Neural progenitor cell (in vitro differentiated cells): ENCODE data around the gene OSTC. TPM values are rescaled to one million over a fixed set of nuclear protein-coding genes. Genes with fewer than 3 reads are reported as not detected.

Experiments
- DNase-seq: peaks from one replicate; pipeline ENCODE4 v3.0.0-alpha.2; 2016; ENCODE audit warnings: low spot score
- H2AFZ ChIP-seq: fragments of 200-600 bp; sonication (generic); replicated peaks from 2 replicates; pipeline ENCODE4 v1.6.1; 2016; ENCODE audit warnings: antibody characterized with exemption
- H3F3A ChIP-seq: fragments of 200-600 bp; sonication (generic); 2 replicates; pipeline ENCODE4 v1.6.1; 2016; ENCODE audit warnings: antibody characterized with exemption, low read depth
- H3K27ac ChIP-seq: fragments of 200-600 bp; sonication (generic); 2 replicates; pipeline ENCODE4 v1.5.1; 2016; ENCODE audit warnings: mild to moderate bottlenecking
- H3K27me3 ChIP-seq: fragments of 200-600 bp; sonication (generic); 2 replicates; pipeline ENCODE4 v1.6.1; 2016; ENCODE audit warnings: mild to moderate bottlenecking, moderate library complexity
- H3K36me3 ChIP-seq: fragments of 200-600 bp; sonication (generic); 2 replicates; pipeline ENCODE4 v1.5.1; 2016
- H3K4me1 ChIP-seq: fragments of 200-600 bp; sonication (generic); 2 replicates; pipeline ENCODE4 v1.6.1; 2016; ENCODE audit warnings: mixed run types
- H3K4me2 ChIP-seq: fragments of 200-600 bp; sonication (generic); 2 replicates; pipeline ENCODE4 v1.6.1; 2016
- H3K4me3 ChIP-seq: fragments of 200-600 bp; sonication (generic); 2 replicates; pipeline ENCODE4 v1.5.1; 2016
- H3K79me2 ChIP-seq: fragments of 200-600 bp; sonication (generic); 2 replicates; pipeline ENCODE4 v1.6.1; 2016; ENCODE audit warnings: low read depth
- H3K9ac ChIP-seq: fragments of 200-600 bp; sonication (generic); 2 replicates; pipeline ENCODE4 v1.6.1; 2016
- H3K9me3 ChIP-seq: fragments of 200-600 bp; sonication (generic); 2 replicates; pipeline ENCODE4 v1.5.1; 2016; ENCODE audit warnings: low read depth
- H4K20me1 ChIP-seq: fragments of 200-600 bp; sonication (generic); 2 replicates; pipeline ENCODE4 v1.6.1; 2016; ENCODE audit warnings: low read depth
- H3K27ac Mint-ChIP-seq: 3 replicates; pipeline ENCODE4 v1.8.0; 2021; ENCODE audit warnings: mixed read lengths
- H3K27me3 Mint-ChIP-seq: 2 replicates; pipeline ENCODE4 v1.8.0; 2022; ENCODE audit warnings: low read depth, mild to moderate bottlenecking, inconsistent platforms, moderate library complexity, mixed read lengths; ENCODE audit not compliant: insufficient read depth
- H3K36me3 Mint-ChIP-seq: 3 replicates; pipeline ENCODE4 v1.8.0; 2021; ENCODE audit warnings: mixed read lengths
- H3K4me1 Mint-ChIP-seq: 3 replicates; pipeline ENCODE4 v1.8.0; 2021; ENCODE audit warnings: mixed read lengths
- H3K4me3 Mint-ChIP-seq: 3 replicates; pipeline ENCODE4 v1.8.0; 2021; ENCODE audit warnings: mild to moderate bottlenecking, moderate library complexity, mixed read lengths
- H3K9me3 Mint-ChIP-seq: 3 replicates; pipeline ENCODE4 v1.8.0; 2020; ENCODE audit warnings: mixed read lengths
- EZH2 ChIP-seq: fragments of 200-600 bp; sonication (generic); IDR thresholded peaks from 2 replicates; pipeline ENCODE4 v1.6.1; 2017; ENCODE audit warnings: antibody characterized with exemption, mild to moderate bottlenecking, moderate library complexity
- EZH2phosphoT487 ChIP-seq: fragments of 200-600 bp; sonication (generic); IDR thresholded peaks from 2 replicates; pipeline ENCODE4 v1.6.1; 2017; ENCODE audit warnings: antibody characterized with exemption
- total RNA-seq: library from RNA; depleted of rRNA; stranded (reverse); fragments of >200 nt; gene quantifications from 2 replicates; pipeline ENCODE4 v1.2.3, GENCODE V29; 2015; ENCODE audit warnings: low replicate concordance
- TF ChIP-seq, protein P1 (sequence below): fragments of 200-600 bp; sonication (generic); IDR thresholded peaks from 2 replicates; pipeline ENCODE4 v1.5.1; 2017; ENCODE audit warnings: antibody characterized with exemption, mild to moderate bottlenecking

The OSTC gene
- total RNA-seq, 1 donor from 2014 or later, result 290 TPM

DNA sequence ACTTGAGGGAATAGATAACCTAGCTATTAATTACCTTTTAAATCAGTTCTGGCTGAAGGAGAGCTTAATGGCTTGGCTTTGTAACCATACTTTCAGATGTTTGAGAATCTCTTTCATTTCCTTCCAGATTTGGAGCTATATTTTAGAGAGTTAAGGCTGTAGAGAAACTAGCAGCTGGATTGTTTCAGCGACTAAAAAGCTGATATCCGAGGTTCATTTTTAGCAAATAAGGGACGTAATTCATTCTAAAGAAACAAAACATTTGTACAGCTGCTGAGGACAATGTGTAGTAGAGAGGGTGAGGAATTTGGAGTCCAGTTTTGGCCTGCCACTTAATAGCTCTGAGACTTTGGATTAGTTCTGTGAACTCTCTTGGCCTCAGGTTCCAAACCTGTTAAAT, 12.2 kb downstream of the OSTC start:
- H3K36me3 Mint-ChIP-seq, result peaks cover 37% of the 10 kb centered on the region
- Histone ChIP-seq H3K9me3 (no peaks in the 10 kb centered on the region), H2AFZ (no peak overlapping the region), H3K79me2 (peaks cover 6% of the 10 kb centered on the region), H3K27ac (no peak overlapping the region), H3K4me2 (no peak overlapping the region), H3K27me3 (no peaks in the 10 kb centered on the region), H4K20me1 (peaks cover 3% of the 10 kb centered on the region), H3K4me1 (no peaks in the 10 kb centered on the region), H3K9ac (no peak overlapping the region), H3K4me3 (no peak overlapping the region), H3K36me3 (peaks cover 14% of the 10 kb centered on the region), H3F3A (no peaks in the 10 kb centered on the region)
- no peaks in the 10 kb centered on the region for H3K9me3 Mint-ChIP-seq
- H3K27ac Mint-ChIP-seq, result no peak overlapping the region
- DNase-seq, result no peak
- no peak for TF ChIP-seq EZH2
- TF ChIP-seq, protein P1, sequence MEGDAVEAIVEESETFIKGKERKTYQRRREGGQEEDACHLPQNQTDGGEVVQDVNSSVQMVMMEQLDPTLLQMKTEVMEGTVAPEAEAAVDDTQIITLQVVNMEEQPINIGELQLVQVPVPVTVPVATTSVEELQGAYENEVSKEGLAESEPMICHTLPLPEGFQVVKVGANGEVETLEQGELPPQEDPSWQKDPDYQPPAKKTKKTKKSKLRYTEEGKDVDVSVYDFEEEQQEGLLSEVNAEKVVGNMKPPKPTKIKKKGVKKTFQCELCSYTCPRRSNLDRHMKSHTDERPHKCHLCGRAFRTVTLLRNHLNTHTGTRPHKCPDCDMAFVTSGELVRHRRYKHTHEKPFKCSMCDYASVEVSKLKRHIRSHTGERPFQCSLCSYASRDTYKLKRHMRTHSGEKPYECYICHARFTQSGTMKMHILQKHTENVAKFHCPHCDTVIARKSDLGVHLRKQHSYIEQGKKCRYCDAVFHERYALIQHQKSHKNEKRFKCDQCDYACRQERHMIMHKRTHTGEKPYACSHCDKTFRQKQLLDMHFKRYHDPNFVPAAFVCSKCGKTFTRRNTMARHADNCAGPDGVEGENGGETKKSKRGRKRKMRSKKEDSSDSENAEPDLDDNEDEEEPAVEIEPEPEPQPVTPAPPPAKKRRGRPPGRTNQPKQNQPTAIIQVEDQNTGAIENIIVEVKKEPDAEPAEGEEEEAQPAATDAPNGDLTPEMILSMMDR, result no peak
- no peak for TF ChIP-seq EZH2phosphoT487
- H3K4me1 Mint-ChIP-seq, result no peaks in the 10 kb centered on the region
- H3K27me3 Mint-ChIP-seq, result no peaks in the 10 kb centered on the region
- H3K4me3 Mint-ChIP-seq, result no peak overlapping the region

DNA sequence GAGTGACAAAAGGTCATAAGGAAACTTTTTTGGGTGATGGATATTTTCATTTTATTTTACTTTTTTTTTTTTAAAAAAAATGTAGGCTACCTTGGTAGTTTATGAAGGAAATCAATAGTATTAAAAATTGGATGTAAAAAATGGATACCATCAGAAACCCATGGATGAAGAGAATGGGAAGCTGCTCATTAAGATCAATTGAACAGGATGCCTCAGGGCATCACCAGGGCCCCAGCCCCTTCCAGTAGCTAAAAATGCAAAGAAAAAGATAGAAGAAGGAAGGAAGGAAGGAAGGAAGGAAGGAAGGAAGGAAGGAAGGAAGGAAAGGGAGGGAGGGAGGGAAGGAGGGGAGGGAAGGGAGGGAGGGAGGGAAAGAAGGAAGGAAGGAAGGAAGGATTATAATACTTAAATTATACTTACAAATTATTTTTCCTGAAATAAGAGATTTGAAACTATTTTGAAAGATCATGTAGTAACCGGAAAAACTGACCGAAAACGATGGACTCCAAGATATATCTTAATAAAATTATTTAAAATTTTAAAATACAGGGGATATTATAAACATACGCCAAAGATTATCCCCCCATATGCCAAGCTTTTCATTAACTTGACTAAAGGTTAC, 24.1 kb downstream of the OSTC start:
- Mint-ChIP-seq H3K27me3 (no peaks in the 10 kb centered on the region), H3K27ac (no peak overlapping the region), H3K36me3 (peaks cover 5% of the 10 kb centered on the region), H3K9me3 (no peaks in the 10 kb centered on the region), H3K4me3 (no peak overlapping the region), H3K4me1 (no peaks in the 10 kb centered on the region)
- Histone ChIP-seq H3K9ac (no peak overlapping the region), H3K27me3 (no peaks in the 10 kb centered on the region), H3K79me2 (no peaks in the 10 kb centered on the region), H3K4me1 (no peaks in the 10 kb centered on the region), H3K36me3 (no peaks in the 10 kb centered on the region), H3K27ac (no peak overlapping the region), H2AFZ (no peak overlapping the region), H3K9me3 (no peaks in the 10 kb centered on the region), H4K20me1 (no peaks in the 10 kb centered on the region), H3F3A (no peaks in the 10 kb centered on the region), H3K4me3 (no peak overlapping the region), H3K4me2 (no peak overlapping the region)
- TF ChIP-seq, protein P1, result no peak
- TF ChIP-seq EZH2, result no peak
- no peak for TF ChIP-seq EZH2phosphoT487
- DNase-seq, result no peak

DNA sequence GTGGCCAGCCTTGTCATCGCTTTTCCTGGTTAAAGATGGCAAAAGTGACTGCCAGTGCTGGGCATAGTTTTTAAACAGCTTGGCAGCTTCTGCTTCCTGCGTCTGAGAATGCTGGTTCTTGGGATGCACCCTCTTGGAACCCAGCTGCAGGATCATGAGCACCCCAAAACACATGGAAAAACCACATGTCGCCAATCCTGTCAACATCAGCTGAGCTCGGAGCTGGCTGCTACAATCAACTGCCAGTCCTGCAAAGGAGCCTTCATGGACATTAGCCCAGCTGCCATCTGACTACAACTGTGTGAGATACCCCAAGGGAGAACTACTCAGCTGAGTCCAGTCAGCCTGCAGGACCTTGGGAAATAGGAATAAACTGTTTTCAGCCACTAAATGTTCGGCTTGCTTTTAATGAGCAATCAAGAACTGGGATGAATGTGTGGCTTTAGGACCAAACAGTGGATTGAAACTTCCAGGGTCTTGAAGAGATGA, 31.0 kb downstream of the OSTC start:
- H3K79me2 ChIP-seq, result no peaks in the 10 kb centered on the region
- H3K9ac ChIP-seq, result no peak overlapping the region
- H3K9me3 ChIP-seq, result no peaks in the 10 kb centered on the region
- Mint-ChIP-seq H3K36me3 (peaks cover 2% of the 10 kb centered on the region), H3K27me3 (peaks cover 2% of the 10 kb centered on the region), H3K4me3 (no peak overlapping the region), H3K27ac (no peak overlapping the region), H3K9me3 (no peaks in the 10 kb centered on the region), H3K4me1 (no peaks in the 10 kb centered on the region)
- H3K4me3 ChIP-seq, result no peak overlapping the region
- H3K36me3 ChIP-seq, result no peaks in the 10 kb centered on the region
- no peaks in the 10 kb centered on the region for H3K4me1 ChIP-seq
- no peak overlapping the region for H3K4me2 ChIP-seq
- H3K27ac ChIP-seq, result no peak overlapping the region
- H2AFZ ChIP-seq, result no peak overlapping the region
- H3F3A ChIP-seq, result no peaks in the 10 kb centered on the region
- TF ChIP-seq, protein P1, result no peak
- no peak for TF ChIP-seq EZH2
- TF ChIP-seq EZH2phosphoT487, result no peak
- no peaks in the 10 kb centered on the region for H4K20me1 ChIP-seq
- no peaks in the 10 kb centered on the region for H3K27me3 ChIP-seq
- DNase-seq, result no peak
